NCI-H2107 treated with DMSO at 0.1 percent for 48 hours (cell line): ENCODE measurements around the gene PEX5L.
A peak's percentile ranks its signal among the peaks of the same experiment; 100 is the strongest.
"Not testable (repeated sequence)": the region's sequence is repeated elsewhere in the genome, so short reads cannot be mapped to it uniquely, and the experiment has no call there.

ENCODE experiments used
- DNase-seq: peaks from one replicate; lab custom pipeline; 2025; ENCODE audit not compliant: unreplicated experiment; lab: John Stamatoyannopoulos, UW

PEX5L gene

DNA sequence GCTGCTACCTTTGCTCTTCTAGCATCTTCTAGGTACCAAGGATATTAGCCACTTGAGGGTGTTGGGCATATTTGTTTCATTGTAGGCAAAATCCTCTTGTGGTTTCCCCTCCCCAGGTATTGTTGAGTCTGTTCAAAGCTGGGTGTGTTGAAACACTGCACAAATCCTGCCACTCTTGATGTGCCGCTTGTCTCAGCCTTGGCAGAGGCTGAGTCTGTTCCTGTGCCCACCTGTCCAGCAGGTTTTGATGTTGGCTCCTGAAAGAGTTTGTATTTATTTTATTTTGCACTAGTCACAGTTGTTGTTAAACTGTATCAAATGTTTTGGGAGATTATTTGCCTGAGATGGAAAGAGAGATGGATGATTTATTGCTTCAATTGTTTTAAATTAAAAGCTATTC is 247.7 kb downstream of the PEX5L start:
- peak; percentile 72 for DNase-seq

DNA sequence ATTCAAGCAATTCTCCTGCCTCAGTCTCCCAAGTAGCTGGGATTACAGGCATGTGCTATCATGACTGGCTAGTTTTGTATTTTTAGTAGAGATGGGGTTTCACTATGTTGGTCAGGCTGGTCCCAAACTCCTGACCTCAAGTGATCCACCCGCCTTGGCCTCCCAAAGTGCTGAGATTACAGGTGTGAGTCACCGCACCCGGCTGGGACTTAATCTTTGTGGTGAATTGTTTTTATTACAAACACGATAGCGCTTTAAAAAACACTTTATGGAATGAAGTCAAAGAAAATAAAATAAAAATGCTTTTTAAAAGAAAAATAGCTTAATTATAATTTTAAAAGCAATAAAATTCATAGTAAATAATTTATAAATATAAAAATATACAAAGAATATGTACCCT is 253.9 kb downstream of the PEX5L start:
- DNase-seq: not testable (repeated sequence)

DNA sequence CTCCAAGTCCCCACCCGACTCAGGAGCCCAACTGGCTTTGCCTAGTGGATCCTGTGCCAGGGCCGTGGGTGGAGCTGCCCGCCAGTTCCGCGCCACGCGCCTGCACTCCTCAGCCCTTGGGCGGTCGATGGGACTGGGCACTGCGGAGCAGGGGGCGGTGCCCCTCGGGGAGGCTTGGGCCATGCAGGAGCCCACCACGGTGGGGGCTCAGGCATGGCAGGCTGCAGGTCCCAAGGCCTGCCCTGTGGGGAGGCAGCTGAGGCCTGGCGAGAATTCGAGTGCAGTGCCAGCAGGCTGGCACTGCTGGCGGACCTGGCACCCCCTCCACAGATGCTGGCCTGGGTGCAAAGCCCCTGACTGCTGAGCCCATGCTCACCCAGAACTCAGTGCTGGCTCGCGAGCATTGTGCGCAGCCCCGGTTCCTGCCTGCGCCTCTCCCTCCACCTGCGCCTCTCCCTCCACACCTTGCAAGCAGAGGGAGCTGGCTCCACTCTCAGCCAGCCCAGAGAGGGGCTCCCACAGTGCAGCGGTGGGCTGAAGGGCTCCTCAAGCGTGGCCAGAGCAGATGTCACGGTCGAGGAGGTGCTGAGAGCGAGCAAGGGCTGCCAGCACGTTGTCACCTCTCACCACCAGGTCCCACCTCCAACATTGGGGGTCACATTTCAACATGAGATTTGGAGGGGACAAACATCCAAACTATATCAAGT is 261.2 kb downstream of the PEX5L start:
- DNase-seq: no peak

DNA sequence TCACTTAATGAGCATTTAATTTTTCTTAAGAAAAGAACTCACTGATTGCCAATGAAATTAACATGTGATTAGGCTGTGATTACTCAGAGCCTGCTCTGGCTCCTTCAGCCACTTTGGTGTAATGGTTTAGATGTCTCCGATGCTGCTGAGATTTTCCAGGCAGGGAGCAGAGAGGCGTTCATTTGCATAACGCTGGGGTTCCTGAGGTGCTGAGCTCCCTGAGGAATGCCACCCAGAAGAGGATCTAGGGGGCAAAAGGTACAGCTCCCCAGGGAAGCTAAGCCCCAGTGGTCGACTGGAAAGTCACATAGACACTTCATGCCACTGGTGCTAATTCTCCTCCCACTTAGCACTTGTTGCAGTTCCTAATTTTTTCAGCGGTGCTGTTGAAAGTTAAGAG is 264.4 kb downstream of the PEX5L start:
- no peak for DNase-seq

DNA sequence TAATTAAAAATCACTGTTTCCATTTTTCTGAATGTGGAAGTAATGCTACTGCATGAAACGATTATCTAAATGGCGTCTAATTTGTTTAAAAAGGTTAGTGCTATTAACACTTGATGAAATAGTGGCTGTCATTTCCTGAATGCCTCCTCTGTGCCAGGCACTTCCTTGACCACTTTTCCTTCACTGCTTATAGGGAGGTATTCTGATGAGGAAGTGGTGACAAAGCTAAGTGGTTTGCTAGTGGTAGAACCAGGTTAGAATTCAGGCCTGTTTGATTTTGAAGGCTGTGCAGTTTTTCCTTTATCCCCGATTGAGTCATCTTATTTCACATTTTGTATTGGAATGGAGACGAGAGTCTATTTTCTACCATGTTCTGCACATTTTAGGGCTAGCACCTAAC is 264.9 kb downstream of the PEX5L start:
- DNase-seq: no peak

DNA sequence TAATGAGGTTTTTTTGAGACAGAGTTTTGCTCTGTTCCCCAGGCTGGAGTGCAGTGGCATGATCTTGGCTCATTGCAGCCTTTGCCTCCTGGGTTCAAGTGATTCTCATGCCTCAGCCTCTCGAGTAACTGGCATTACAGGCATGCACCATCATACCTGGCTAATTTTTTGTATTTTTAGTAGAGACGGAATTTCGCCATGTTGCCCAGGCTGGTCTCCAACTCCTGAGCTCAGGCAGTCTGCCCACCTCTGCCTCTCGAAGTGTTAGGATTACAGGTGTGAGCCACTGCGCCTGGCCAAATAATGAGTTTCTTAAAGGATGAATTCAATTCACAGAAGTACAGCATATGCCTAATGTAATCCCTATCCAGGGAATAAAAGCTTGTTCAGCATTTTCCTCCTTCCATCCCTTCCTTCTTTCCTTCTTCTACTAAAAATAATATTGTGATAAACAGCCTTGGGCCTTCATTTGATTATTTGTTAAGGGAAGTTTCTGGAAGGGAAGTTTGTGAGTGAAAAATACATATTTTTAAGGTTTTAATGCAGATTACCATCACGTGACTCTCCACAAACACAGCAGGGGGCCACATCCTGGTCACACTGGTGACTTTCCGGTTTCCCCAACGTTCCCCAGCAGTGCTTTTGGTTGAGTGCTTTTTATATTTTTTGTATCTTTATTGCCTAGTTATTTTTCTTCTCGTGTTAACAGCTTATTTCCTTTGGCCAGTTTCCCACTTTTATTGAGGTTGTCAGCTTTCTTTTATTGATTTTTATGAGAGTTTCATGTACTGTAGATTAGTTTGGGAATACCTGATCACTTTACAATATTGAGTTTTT is 267.1 kb downstream of the PEX5L start:
- no peak for DNase-seq

DNA sequence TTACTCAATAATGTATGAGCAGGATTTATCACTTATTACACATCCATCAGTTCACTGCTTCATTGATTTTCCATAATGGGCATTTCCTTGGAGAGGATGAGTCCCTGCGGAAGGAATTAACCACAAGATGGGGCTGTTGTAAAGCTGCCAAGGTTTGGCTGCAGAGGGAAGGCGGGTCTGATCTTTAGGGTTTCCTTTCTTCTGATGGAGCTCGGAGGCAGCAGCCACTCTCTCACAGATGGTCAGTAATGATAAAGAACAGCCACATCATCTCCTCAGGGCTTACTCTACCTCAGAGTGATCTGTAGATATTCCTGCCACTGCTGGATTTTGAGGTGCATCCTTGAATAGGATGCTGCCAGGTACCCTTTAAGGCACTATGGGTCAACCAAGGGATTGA is 268.7 kb downstream of the PEX5L start:
- peak; percentile 57 for DNase-seq

DNA sequence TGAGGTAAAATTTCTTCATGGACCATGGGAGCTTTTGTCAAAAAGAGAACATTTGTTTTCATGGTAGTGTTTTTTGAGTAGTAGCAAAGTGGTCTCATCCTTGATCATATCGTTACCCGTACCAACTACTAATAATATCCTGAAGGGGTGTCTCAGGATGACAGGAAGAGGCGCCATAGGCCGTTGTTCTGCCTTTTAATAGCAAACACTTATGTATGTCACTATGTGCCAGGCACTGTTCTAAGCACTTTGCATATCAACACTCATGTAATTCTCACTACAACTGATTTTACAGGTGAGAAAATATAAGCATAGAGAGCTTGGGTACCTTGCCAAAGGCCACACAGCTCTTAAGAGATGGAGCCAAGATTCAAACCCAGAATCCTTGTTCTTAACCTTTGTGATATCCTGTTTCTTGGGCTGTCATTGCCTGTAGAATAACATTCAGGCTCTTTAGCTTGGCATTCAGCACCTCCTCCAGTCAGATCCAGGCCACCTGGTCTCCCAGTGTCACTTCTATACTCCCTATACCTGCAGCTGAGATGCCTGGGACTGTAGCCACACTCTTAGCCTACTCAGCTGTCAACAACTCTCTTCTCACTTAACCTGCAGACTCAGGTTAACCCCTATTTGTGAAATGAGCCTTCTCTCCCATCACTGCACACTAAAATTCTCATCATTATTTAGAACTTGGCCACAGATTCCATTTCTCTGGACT is 270.2 kb downstream of the PEX5L start:
- no peak for DNase-seq

DNA sequence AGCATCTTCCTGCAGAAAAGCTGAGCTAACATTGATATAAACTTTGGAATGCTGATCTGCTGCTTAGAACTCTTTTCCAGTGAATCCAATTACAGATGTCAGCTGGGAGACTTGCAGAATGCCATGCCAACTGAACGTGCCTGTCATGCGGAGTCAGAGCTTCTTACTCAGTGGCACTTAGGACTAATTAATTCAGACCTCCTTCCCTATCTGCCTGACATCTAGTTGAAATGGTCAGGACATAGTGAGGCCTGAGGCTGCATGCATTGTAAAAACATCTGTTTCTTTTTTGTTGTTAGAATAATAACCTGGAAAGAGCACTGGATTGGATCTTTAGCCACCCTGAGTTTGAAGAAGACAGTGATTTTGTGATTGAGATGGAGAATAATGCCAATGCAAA is 271.3 kb downstream of the PEX5L start:
- DNase-seq: no peak

DNA sequence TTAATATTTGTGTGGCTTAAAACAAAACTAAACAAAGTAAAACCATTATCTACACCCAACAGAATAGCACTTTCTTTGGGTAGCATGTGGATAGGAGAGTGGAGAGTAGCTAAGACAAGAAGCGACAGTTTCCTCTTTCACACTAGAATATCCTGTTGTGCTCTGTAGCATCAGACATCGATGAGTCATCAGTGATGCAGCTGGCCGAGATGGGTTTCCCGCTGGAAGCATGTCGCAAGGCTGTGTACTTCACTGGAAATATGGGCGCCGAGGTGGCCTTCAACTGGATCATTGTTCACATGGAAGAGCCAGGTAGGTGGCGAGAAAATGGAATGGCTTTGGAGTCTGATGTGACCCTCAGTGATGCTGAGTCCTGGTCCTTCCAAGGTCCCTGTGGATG is 275.8 kb downstream of the PEX5L start:
- DNase-seq: no peak

DNA sequence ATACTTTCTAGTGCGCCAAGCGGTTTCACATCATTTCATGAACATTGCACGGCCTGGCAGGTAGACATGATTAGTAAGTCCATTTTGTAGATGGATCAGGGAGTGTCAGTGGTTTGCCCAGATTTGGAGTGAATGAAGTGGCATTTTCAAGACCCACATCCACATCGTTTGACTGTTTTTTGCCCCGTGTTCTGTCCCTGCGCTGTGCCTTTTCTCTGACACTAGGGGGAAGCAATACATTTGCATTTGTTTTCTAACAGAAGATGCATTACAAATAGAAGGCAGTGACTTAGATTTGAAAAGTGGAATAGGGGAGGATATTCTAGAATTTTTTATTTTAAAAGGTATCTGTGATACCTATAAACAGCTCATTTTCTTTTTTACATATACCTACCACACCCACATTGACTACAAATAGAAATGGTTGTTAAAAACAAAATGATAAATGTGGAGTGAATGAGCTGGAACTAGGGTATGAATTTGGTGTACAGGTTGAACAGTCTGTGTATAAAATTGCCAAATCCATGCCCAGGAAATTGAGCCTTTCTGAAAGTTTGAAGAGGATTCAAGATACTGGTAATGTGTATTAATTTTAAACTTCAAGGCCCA is 285.9 kb downstream of the PEX5L start:
- peak; percentile 75 for DNase-seq

DNA sequence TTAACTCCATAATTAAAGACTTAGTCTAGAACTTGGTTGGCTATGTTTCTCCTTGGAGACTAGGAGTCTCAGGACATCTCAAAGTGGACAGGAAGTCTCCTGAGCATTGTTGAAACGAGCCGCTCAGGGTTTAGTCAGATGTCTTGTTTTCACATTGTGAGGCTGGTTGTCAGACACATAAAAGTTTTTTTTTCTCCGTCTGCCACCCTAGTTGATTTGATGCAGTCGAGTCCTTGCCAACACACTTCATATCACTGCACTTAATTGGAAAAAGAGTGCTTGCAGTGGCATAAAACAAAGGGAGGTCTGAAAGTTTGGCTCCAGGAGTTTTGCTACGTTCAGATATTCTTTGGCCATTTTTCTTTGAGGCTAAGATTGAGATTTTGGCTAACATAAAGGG is 291.0 kb downstream of the PEX5L start:
- DNase-seq: no peak

DNA sequence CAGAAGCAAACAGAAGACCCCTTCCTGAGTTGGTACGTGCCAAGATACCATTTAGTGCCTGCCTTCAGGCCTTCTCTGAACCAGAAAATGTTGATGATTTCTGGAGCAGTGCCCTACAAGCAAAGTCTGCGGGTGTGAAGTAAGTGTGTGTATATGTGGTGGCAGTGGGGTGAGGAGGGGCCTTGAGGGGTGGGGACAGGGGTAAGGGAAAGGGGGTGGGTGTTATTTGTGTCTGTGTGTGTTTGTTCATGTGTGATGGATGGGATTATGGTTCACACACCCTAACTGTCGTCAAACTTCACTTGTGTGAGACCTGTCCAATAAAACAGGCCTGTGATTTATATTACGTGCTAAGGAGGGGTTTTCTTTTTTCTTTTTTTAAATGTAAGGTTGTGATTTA is 291.7 kb downstream of the PEX5L start:
- DNase-seq: no peak
